Parathyroid adenoma (tissue), 2 donors: Measurements from ENCODE around the gene LYPLA2.

Source experiments
- H2AFZ ChIP-seq: fragments of 300-600 bp; sonication (generic); one replicate; pipeline ENCODE4 v1.7.0; 2017; ENCODE audit warnings: antibody characterized with exemption, mild to moderate bottlenecking
- H3K27ac ChIP-seq: fragments of 300-600 bp; sonication (generic); one replicate; pipeline ENCODE4 v1.7.0; 2017
- H3K27me3 ChIP-seq: fragments of 300-600 bp; sonication (generic); one replicate; pipeline ENCODE4 v1.7.0; 2017; ENCODE audit warnings: low read length; ENCODE audit not compliant: control insufficient read depth, insufficient read depth
- H3K36me3 ChIP-seq: fragments of 300-600 bp; sonication (generic); one replicate; pipeline ENCODE4 v1.7.0; 2017; ENCODE audit warnings: low read length; ENCODE audit not compliant: control insufficient read depth, insufficient read depth
- H3K4me1 ChIP-seq: fragments of 300-600 bp; sonication (generic); one replicate; pipeline ENCODE4 v1.7.0; 2017; ENCODE audit warnings: control low read depth
- H3K4me2 ChIP-seq: fragments of 300-600 bp; sonication (generic); one replicate; pipeline ENCODE4 v1.7.0; 2017; ENCODE audit warnings: low read length
- H3K4me3 ChIP-seq: fragments of 300-600 bp; sonication (generic); one replicate; pipeline ENCODE4 v1.7.0; 2017; ENCODE audit warnings: low read depth, low read length
- H3K79me2 ChIP-seq: fragments of 300-600 bp; sonication (generic); one replicate; pipeline ENCODE4 v1.7.0; 2017; ENCODE audit warnings: control low read depth
- H3K9ac ChIP-seq: fragments of 300-600 bp; sonication (generic); one replicate; pipeline ENCODE4 v1.7.0; 2017; ENCODE audit warnings: mild to moderate bottlenecking
- H3K9me3 ChIP-seq: fragments of 300-600 bp; sonication (generic); one replicate; pipeline ENCODE4 v1.7.0; 2017; ENCODE audit warnings: low read length; ENCODE audit not compliant: control insufficient read depth
- TF ChIP-seq, protein P1 (sequence below): fragments of 300-600 bp; sonication (generic); IDR thresholded peaks from one replicate; pipeline ENCODE4 v1.7.0; 2017; ENCODE audit warnings: antibody characterized with exemption, mild to moderate bottlenecking
- donor health status: primary hyperparathyroidism.

Gene LYPLA2

GRCh38 chr1:23787701-23788100, 3.2 kb upstream of the LYPLA2 start:
- Histone ChIP-seq H3K4me1 (peaks cover 6% of the 10 kb centered on the region), H3K27ac (no peak overlapping the region), H3K4me2 (no peak overlapping the region), H3K36me3 (no peaks in the 10 kb centered on the region), H3K9ac (no peak overlapping the region), H3K79me2 (peaks cover 3% of the 10 kb centered on the region), H3K9me3 (no peaks in the 10 kb centered on the region), H3K4me3 (no peak overlapping the region), H3K27me3 (no peaks in the 10 kb centered on the region), H2AFZ (no peak overlapping the region)
- TF ChIP-seq, protein P1, sequence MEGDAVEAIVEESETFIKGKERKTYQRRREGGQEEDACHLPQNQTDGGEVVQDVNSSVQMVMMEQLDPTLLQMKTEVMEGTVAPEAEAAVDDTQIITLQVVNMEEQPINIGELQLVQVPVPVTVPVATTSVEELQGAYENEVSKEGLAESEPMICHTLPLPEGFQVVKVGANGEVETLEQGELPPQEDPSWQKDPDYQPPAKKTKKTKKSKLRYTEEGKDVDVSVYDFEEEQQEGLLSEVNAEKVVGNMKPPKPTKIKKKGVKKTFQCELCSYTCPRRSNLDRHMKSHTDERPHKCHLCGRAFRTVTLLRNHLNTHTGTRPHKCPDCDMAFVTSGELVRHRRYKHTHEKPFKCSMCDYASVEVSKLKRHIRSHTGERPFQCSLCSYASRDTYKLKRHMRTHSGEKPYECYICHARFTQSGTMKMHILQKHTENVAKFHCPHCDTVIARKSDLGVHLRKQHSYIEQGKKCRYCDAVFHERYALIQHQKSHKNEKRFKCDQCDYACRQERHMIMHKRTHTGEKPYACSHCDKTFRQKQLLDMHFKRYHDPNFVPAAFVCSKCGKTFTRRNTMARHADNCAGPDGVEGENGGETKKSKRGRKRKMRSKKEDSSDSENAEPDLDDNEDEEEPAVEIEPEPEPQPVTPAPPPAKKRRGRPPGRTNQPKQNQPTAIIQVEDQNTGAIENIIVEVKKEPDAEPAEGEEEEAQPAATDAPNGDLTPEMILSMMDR = no peak

- Histone ChIP-seq H3K36me3 (no peaks in the 10 kb centered on the region), H2AFZ (no peak overlapping the region), H3K27me3 (no peaks in the 10 kb centered on the region), H3K9ac (no peak overlapping the region), H3K4me3 (no peak overlapping the region), H3K9me3 (no peaks in the 10 kb centered on the region), H3K27ac (no peak overlapping the region), H3K4me2 (no peak overlapping the region), H3K4me1 (peaks cover 4% of the 10 kb centered on the region), H3K79me2 (peaks cover 3% of the 10 kb centered on the region)
- TF ChIP-seq, protein P1 = no peak
These were observed 2.2 kb upstream of the LYPLA2 start for GRCh38 chr1:23788695-23789094.

DNA sequence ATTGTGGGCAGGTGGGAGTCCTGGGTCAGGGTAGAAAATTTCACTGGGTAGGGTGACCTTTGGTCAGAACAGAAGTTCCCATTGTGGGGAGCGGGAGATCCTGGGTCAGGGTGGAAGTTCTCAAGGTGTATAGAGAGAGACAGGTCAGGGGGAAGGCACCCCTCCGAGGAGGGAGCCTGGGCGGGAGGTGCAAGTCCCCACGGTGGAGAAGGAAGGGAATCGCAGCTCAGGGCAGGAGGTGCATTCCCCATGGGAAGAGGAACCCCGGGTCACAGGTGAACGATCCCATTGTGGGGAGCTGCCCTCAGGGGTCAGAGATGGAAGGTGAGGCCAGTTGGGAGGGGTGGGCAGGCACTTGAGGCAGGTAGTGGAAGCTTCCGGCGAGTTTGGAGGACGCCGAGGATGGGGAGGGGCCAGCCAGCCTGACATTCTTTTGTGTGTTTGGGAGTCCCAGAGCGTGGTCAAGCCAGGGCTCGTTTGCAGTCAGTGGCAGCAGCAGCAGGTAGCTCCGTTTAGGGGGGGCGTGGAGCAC, 637 bp downstream of the LYPLA2 start:
- Histone ChIP-seq H3K27me3 (no peaks in the 10 kb centered on the region), H3K27ac (peak overlapping the region; percentile 53), H3K79me2 (peaks cover 3% of the 10 kb centered on the region), H3K4me1 (no peaks in the 10 kb centered on the region), H3K9ac (no peak overlapping the region), H3K9me3 (no peaks in the 10 kb centered on the region), H3K36me3 (no peaks in the 10 kb centered on the region), H2AFZ (peak overlapping the region; percentile 61), H3K4me3 (peak overlapping the region; percentile 86), H3K4me2 (peak overlapping the region; percentile 93)
- TF ChIP-seq, protein P1 = no peak

- TF ChIP-seq, protein P1 = no peak
- peak overlapping the region; percentile 86 for H3K4me3 ChIP-seq
These were observed 1.4 kb downstream of the LYPLA2 start for GRCh38 chr1:23792151-23792945.

More at GRCh38 chr1:23792151-23792945, 1.4 kb downstream of the LYPLA2 start:
- no peaks in the 10 kb centered on the region for H3K36me3 ChIP-seq
- no peak overlapping the region for H2AFZ ChIP-seq
- H3K4me1 ChIP-seq = peaks cover 2% of the 10 kb centered on the region
- H3K79me2 ChIP-seq = peaks cover 3% of the 10 kb centered on the region
- peak overlapping the region; percentile 93 for H3K4me2 ChIP-seq
- H3K27me3 ChIP-seq = no peaks in the 10 kb centered on the region
- no peak overlapping the region for H3K9ac ChIP-seq
- no peak overlapping the region for H3K27ac ChIP-seq
- H3K9me3 ChIP-seq = no peaks in the 10 kb centered on the region
